ENCODE data around the gene PHLDA2.
"Not testable (repeated sequence)": the region's sequence is repeated elsewhere in the genome, so short reads cannot be mapped to it uniquely, and the experiment has no call there.

DNA sequence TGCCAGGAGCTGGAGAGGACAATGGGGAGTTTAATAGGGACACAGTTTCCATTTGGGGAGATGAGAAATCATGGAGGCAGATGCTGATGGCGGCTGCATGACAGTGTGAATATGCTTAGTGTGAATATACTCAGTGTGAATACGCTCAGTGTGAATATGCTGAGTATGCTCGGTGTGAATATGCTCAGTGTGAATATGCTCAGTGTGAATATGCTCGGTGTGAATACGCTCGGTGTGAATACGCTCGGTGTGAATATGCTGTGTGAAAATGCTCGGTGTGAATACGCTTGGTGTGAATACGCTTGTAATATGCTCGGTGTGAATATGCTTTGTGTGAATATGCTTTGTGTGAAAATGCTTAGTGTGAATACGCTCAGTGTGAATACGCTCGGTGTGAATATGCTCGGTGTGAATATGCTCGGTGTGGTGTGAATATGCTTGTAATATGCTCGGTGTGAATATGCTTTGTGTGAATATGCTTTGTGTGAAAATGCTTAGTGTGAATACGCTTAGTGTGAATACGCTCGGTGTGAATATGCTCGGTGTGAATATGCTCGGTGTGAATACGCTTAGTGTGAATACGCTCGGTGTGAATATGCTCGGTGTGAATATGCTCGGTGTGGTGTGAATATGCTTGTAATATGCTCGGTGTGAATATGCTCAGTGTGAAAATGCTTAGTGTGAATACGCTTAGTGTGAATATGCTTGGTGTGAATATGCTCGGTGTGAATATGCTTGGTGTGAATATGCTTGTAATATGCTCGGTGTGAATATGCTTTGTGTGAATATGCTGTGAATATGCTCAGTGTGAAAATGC lies 8.6 kb upstream of the PHLDA2 start:
- TF ChIP-seq POLR2AphosphoS5, POLR2A, POU2F2, TAF1 (IDR thresholded peaks at IDR 0.05; ENCODE audit: low read depth, low read length): not testable (repeated sequence)

Measured in GM12891 (cell line).